ENCODE data around the gene LSG1. TPM values are rescaled to one million over a fixed set of nuclear protein-coding genes. Genes with fewer than 3 reads are reported as not detected.

LSG1 gene
- total and polyA plus RNA-seq, 9 of the 15 experiments (the other 6 are each of a cell fraction or from before 2014, with no cell fraction given): 14.9 to 73.7 (median 46.7) TPM

DNA sequence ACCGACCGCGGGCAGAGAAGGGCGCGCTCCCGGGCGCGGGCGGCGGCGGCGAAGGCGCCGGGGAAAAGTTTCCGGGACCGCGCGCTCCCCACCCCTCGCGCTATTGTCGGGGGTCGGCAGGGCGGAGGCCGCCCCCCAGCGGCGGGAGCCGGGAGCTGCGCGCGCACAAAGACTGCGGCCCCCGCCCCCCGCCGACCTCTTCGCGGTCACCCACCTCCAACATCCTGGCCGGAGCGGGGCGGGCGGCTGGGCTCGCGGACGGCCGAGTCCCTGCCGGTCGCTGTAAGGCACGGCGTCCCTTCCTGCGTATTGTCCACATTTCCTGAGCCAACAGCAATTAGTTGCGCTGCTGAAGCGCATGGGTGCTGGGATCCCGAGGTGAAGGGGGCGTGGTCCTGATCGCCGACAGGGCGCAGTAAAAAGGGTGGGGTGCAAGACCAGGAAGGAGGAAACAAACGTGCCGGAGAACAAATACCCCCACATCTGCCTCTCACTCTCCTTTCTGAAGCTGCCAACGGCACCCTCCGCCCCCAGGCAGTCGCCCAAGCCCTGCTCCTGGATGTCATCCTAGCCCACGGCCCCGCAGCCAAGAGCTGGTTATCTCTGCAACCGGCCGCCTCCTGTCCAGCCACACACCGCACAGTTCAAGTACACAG, 38.5 kb downstream of the LSG1 start, which contains the start of gene TMEM44 (continued):
- TF ChIP-seq, protein P1, sequence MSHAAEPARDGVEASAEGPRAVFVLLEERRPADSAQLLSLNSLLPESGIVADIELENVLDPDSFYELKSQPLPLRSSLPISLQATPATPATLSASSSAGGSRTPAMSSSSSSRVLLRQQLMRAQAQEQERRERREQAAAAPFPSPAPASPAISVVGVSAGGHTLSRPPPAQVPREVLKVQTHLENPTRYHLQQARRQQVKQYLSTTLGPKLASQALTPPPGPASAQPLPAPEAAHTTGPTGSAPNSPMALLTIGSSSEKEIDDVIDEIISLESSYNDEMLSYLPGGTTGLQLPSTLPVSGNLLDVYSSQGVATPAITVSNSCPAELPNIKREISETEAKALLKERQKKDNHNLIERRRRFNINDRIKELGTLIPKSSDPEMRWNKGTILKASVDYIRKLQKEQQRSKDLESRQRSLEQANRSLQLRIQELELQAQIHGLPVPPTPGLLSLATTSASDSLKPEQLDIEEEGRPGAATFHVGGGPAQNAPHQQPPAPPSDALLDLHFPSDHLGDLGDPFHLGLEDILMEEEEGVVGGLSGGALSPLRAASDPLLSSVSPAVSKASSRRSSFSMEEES (CRISPR knock-in tag; IDR thresholded peaks at IDR 0.05): no peak
- TF ChIP-seq, protein P2, sequence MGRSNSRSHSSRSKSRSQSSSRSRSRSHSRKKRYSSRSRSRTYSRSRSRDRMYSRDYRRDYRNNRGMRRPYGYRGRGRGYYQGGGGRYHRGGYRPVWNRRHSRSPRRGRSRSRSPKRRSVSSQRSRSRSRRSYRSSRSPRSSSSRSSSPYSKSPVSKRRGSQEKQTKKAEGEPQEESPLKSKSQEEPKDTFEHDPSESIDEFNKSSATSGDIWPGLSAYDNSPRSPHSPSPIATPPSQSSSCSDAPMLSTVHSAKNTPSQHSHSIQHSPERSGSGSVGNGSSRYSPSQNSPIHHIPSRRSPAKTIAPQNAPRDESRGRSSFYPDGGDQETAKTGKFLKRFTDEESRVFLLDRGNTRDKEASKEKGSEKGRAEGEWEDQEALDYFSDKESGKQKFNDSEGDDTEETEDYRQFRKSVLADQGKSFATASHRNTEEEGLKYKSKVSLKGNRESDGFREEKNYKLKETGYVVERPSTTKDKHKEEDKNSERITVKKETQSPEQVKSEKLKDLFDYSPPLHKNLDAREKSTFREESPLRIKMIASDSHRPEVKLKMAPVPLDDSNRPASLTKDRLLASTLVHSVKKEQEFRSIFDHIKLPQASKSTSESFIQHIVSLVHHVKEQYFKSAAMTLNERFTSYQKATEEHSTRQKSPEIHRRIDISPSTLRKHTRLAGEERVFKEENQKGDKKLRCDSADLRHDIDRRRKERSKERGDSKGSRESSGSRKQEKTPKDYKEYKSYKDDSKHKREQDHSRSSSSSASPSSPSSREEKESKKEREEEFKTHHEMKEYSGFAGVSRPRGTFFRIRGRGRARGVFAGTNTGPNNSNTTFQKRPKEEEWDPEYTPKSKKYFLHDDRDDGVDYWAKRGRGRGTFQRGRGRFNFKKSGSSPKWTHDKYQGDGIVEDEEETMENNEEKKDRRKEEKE (IDR thresholded peaks at IDR 0.05; ENCODE audit: borderline replicate concordance in 1 of 2, control insufficient read depth in 1 of 2, low read depth in 2 of 2, low read length in 1 of 2): 0 out of 4 replicates have a peak, but pooled peaks of 1 of the 2 experiments have one; percentile 23
- TF ChIP-seq, protein P3, sequence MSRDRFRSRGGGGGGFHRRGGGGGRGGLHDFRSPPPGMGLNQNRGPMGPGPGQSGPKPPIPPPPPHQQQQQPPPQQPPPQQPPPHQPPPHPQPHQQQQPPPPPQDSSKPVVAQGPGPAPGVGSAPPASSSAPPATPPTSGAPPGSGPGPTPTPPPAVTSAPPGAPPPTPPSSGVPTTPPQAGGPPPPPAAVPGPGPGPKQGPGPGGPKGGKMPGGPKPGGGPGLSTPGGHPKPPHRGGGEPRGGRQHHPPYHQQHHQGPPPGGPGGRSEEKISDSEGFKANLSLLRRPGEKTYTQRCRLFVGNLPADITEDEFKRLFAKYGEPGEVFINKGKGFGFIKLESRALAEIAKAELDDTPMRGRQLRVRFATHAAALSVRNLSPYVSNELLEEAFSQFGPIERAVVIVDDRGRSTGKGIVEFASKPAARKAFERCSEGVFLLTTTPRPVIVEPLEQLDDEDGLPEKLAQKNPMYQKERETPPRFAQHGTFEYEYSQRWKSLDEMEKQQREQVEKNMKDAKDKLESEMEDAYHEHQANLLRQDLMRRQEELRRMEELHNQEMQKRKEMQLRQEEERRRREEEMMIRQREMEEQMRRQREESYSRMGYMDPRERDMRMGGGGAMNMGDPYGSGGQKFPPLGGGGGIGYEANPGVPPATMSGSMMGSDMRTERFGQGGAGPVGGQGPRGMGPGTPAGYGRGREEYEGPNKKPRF (IDR thresholded peaks at IDR 0.05; ENCODE audit: low read depth, low read length): no peak
- peak; percentile 94 for TF ChIP-seq GATAD2B (IDR thresholded peaks at IDR 0.05; ENCODE audit: borderline replicate concordance)
- TF ChIP-seq, protein P4, sequence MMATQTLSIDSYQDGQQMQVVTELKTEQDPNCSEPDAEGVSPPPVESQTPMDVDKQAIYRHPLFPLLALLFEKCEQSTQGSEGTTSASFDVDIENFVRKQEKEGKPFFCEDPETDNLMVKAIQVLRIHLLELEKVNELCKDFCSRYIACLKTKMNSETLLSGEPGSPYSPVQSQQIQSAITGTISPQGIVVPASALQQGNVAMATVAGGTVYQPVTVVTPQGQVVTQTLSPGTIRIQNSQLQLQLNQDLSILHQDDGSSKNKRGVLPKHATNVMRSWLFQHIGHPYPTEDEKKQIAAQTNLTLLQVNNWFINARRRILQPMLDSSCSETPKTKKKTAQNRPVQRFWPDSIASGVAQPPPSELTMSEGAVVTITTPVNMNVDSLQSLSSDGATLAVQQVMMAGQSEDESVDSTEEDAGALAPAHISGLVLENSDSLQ (IDR thresholded peaks at IDR 0.05): 0 out of 2 replicates have a peak, but pooled peaks have one; percentile 7
- TF ChIP-seq ZBED1 (IDR thresholded peaks at IDR 0.05): peak; percentile 92; the same call in 1 of the 2 replicates
- TF ChIP-seq SIN3B (IDR thresholded peaks at IDR 0.05; ENCODE audit: low read depth): peak; percentile 67
- no peak for TF ChIP-seq SMAD3 (CRISPR knock-in tag; conservative IDR thresholded peaks at IDR 0.05)
- 0 out of 2 replicates have a peak, but pooled peaks have one; percentile 13 for TF ChIP-seq HNRNPL (IDR thresholded peaks at IDR 0.05; ENCODE audit: low read depth, low read length)
- TF ChIP-seq, protein P5, sequence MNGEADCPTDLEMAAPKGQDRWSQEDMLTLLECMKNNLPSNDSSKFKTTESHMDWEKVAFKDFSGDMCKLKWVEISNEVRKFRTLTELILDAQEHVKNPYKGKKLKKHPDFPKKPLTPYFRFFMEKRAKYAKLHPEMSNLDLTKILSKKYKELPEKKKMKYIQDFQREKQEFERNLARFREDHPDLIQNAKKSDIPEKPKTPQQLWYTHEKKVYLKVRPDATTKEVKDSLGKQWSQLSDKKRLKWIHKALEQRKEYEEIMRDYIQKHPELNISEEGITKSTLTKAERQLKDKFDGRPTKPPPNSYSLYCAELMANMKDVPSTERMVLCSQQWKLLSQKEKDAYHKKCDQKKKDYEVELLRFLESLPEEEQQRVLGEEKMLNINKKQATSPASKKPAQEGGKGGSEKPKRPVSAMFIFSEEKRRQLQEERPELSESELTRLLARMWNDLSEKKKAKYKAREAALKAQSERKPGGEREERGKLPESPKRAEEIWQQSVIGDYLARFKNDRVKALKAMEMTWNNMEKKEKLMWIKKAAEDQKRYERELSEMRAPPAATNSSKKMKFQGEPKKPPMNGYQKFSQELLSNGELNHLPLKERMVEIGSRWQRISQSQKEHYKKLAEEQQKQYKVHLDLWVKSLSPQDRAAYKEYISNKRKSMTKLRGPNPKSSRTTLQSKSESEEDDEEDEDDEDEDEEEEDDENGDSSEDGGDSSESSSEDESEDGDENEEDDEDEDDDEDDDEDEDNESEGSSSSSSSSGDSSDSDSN (IDR thresholded peaks at IDR 0.05; ENCODE audit: borderline replicate concordance in 1 of 2, low read depth in 2 of 2, low read length in 2 of 2): peak; percentile 18 to 80; a peak in 1 of 4 replicates
- TF ChIP-seq, protein P6, sequence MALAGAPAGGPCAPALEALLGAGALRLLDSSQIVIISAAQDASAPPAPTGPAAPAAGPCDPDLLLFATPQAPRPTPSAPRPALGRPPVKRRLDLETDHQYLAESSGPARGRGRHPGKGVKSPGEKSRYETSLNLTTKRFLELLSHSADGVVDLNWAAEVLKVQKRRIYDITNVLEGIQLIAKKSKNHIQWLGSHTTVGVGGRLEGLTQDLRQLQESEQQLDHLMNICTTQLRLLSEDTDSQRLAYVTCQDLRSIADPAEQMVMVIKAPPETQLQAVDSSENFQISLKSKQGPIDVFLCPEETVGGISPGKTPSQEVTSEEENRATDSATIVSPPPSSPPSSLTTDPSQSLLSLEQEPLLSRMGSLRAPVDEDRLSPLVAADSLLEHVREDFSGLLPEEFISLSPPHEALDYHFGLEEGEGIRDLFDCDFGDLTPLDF (CRISPR knock-in tag; IDR thresholded peaks at IDR 0.05): peak; percentile 29; the same call in 1 of the 2 replicates
- peak; percentile 89 for TF ChIP-seq SP1 (CRISPR knock-in tag; IDR thresholded peaks at IDR 0.05)
- peak; percentile 46 for TF ChIP-seq TAF1 (IDR thresholded peaks at IDR 0.05; ENCODE audit: control insufficient read depth, extremely low read depth, insufficient read depth, low read length, severe bottlenecking)
- peak; percentile 84 for TF ChIP-seq L3MBTL2 (IDR thresholded peaks at IDR 0.05)

Measured in K562 (cell line).